ENCODE measurements around the gene CNEP1R1.

The CNEP1R1 gene

GRCh38 chr16:50024684-50025536 is at the start of gene CNEP1R1:
Gene CNEP1R1 (plus strand): TSS chr16:50025225. CDS start chr16:50025316, 91 bp downstream.
- H3K27me3 ChIP-seq (ENCODE audit: insufficient read depth, low read depth), result no peaks in the 10 kb centered on the region
- H4K20me1 ChIP-seq (ENCODE audit: insufficient read depth), result no peaks in the 10 kb centered on the region
- H3K79me2 ChIP-seq (ENCODE audit: insufficient read depth, low read depth), result peaks cover 16% of the 10 kb centered on the region; the same call in 1 of the 2 replicates
- H2AFZ ChIP-seq (ENCODE audit: low read depth), result peak within 1 kb of the TSS; percentile 90
- peaks cover 13% of the 10 kb centered on the region for H3K4me1 ChIP-seq (ENCODE audit: low read depth, poor library complexity, severe bottlenecking)
- peak; percentile 97 for TF ChIP-seq CTCF (conservative IDR thresholded peaks at IDR 0.05; ENCODE audit: low read depth, low read length)
- no peaks in the 10 kb centered on the region for H3K36me3 ChIP-seq (ENCODE audit: insufficient read depth)
- no peak within 1 kb of the TSS for H3K4me3 ChIP-seq (IDR thresholded peaks at IDR 0.05; ENCODE audit: insufficient read depth, low read depth, low read length)
- peak within 1 kb of the TSS; percentile 93 for H3K4me2 ChIP-seq
- H3K27ac ChIP-seq, result no peak within 1 kb of the TSS; the same call in 1 of the 2 replicates
- H3K9ac ChIP-seq, result peak within 1 kb of the TSS; percentile 38; the same call in 1 of the 2 replicates

- Histone ChIP-seq H3K4me3 (IDR thresholded peaks at IDR 0.05; ENCODE audit: insufficient read depth, low read depth, low read length) (no peak overlapping the region), H3K27ac (no peak overlapping the region), H2AFZ (ENCODE audit: low read depth) (no peak overlapping the region), H4K20me1 (ENCODE audit: insufficient read depth) (no peaks in the 10 kb centered on the region), H3K36me3 (ENCODE audit: insufficient read depth) (no peaks in the 10 kb centered on the region), H3K4me2 (no peak overlapping the region), H3K27me3 (ENCODE audit: insufficient read depth, low read depth) (no peaks in the 10 kb centered on the region), H3K79me2 (ENCODE audit: insufficient read depth, low read depth) (no peaks in the 10 kb centered on the region), H3K4me1 (ENCODE audit: low read depth, poor library complexity, severe bottlenecking) (no peaks in the 10 kb centered on the region), H3K9ac (no peak overlapping the region)
- no peak for TF ChIP-seq CTCF (conservative IDR thresholded peaks at IDR 0.05; ENCODE audit: low read depth, low read length)
Observed at GRCh38 chr16:49977427-49977826, 47.6 kb upstream of the CNEP1R1 start.

- Histone ChIP-seq H2AFZ (ENCODE audit: low read depth) (no peak overlapping the region), H3K27me3 (ENCODE audit: insufficient read depth, low read depth) (no peaks in the 10 kb centered on the region), H3K36me3 (ENCODE audit: insufficient read depth) (no peaks in the 10 kb centered on the region), H3K79me2 (ENCODE audit: insufficient read depth, low read depth) (no peaks in the 10 kb centered on the region), H3K9ac (no peak overlapping the region), H3K4me1 (ENCODE audit: low read depth, poor library complexity, severe bottlenecking) (no peaks in the 10 kb centered on the region), H3K4me3 (IDR thresholded peaks at IDR 0.05; ENCODE audit: insufficient read depth, low read depth, low read length) (no peak overlapping the region), H3K4me2 (no peak overlapping the region), H3K27ac (no peak overlapping the region), H4K20me1 (ENCODE audit: insufficient read depth) (no peaks in the 10 kb centered on the region)
- no peak for TF ChIP-seq CTCF (conservative IDR thresholded peaks at IDR 0.05; ENCODE audit: low read depth, low read length)
Observed at GRCh38 chr16:49978569-49979326, 46.3 kb upstream of the CNEP1R1 start.

- no peaks in the 10 kb centered on the region for H4K20me1 ChIP-seq (ENCODE audit: insufficient read depth)
- no peak overlapping the region for H3K27ac ChIP-seq
- H3K27me3 ChIP-seq (ENCODE audit: insufficient read depth, low read depth), result no peaks in the 10 kb centered on the region
- no peak overlapping the region for H2AFZ ChIP-seq (ENCODE audit: low read depth)
- no peaks in the 10 kb centered on the region for H3K4me1 ChIP-seq (ENCODE audit: low read depth, poor library complexity, severe bottlenecking)
- no peak overlapping the region for H3K4me2 ChIP-seq
- H3K79me2 ChIP-seq (ENCODE audit: insufficient read depth, low read depth), result no peaks in the 10 kb centered on the region
- TF ChIP-seq CTCF (conservative IDR thresholded peaks at IDR 0.05; ENCODE audit: low read depth, low read length), result no peak
- H3K9ac ChIP-seq, result no peak overlapping the region
- H3K4me3 ChIP-seq (IDR thresholded peaks at IDR 0.05; ENCODE audit: insufficient read depth, low read depth, low read length), result no peak overlapping the region
- H3K36me3 ChIP-seq (ENCODE audit: insufficient read depth), result no peaks in the 10 kb centered on the region
Observed at GRCh38 chr16:49980166-49980565, 44.9 kb upstream of the CNEP1R1 start.

Data from KMS-11 (cell line).